ENCODE measurements around the gene MINDY4.

The MINDY4 gene

GRCh38 chr7:30922596-30922995 is 151.4 kb downstream of the MINDY4 start:
- peaks cover 20% of the 10 kb centered on the region for H3K4me1 ChIP-seq (ENCODE audit: insufficient read depth, insufficient read length)
- no peaks in the 10 kb centered on the region for H3K27me3 ChIP-seq (ENCODE audit: insufficient read depth, insufficient read length)
- H3K9me3 ChIP-seq (ENCODE audit: insufficient read depth, low read length), result peaks cover 9% of the 10 kb centered on the region; the same call in 1 of the 2 replicates
- no peak overlapping the region for H3K4me3 ChIP-seq (ENCODE audit: insufficient read length, low read depth)
- no peak for DNase-seq (ENCODE audit: low read depth, low spot score)
- H3K36me3 ChIP-seq (ENCODE audit: insufficient read depth, insufficient read length, low read length), result no peaks in the 10 kb centered on the region
- no peak overlapping the region for H3K9ac ChIP-seq (ENCODE audit: insufficient read length, low read depth)
- TF ChIP-seq ZNF274 (IDR thresholded peaks at IDR 0.05; ENCODE audit: low read depth, low read length) (no peak), YY1 (IDR thresholded peaks at IDR 0.05; ENCODE audit: insufficient read depth, insufficient read length) (no peak), SUZ12 (IDR thresholded peaks at IDR 0.05; ENCODE audit: extremely low read depth, insufficient read depth, insufficient read length) (no peak)

- no peaks in the 10 kb centered on the region for H3K36me3 ChIP-seq (ENCODE audit: insufficient read depth, insufficient read length, low read length)
- no peak overlapping the region for H3K4me3 ChIP-seq (ENCODE audit: insufficient read length, low read depth)
- H3K9ac ChIP-seq (ENCODE audit: insufficient read length, low read depth), result no peak overlapping the region
- peaks cover 10% of the 10 kb centered on the region; the same call in 1 of the 2 replicates for H3K9me3 ChIP-seq (ENCODE audit: insufficient read depth, low read length)
- DNase-seq (ENCODE audit: low read depth, low spot score), result no peak
- no peak for TF ChIP-seq YY1 (IDR thresholded peaks at IDR 0.05; ENCODE audit: insufficient read depth, insufficient read length)
- TF ChIP-seq ZNF274 (IDR thresholded peaks at IDR 0.05; ENCODE audit: low read depth, low read length), result no peak
- H3K27me3 ChIP-seq (ENCODE audit: insufficient read depth, insufficient read length), result no peaks in the 10 kb centered on the region
- H3K4me1 ChIP-seq (ENCODE audit: insufficient read depth, insufficient read length), result peaks cover 20% of the 10 kb centered on the region
Observed at GRCh38 chr7:30923009-30923773, 152.0 kb downstream of the MINDY4 start.

- Histone ChIP-seq H3K4me3 (ENCODE audit: insufficient read length, low read depth) (no peak overlapping the region), H3K9me3 (ENCODE audit: insufficient read depth, low read length) (peaks cover 10% of the 10 kb centered on the region; the same call in 1 of the 2 replicates), H3K36me3 (ENCODE audit: insufficient read depth, insufficient read length, low read length) (no peaks in the 10 kb centered on the region), H3K4me1 (ENCODE audit: insufficient read depth, insufficient read length) (peaks cover 18% of the 10 kb centered on the region), H3K27me3 (ENCODE audit: insufficient read depth, insufficient read length) (no peaks in the 10 kb centered on the region), H3K9ac (ENCODE audit: insufficient read length, low read depth) (no peak overlapping the region)
- TF ChIP-seq SUZ12 (IDR thresholded peaks at IDR 0.05; ENCODE audit: extremely low read depth, insufficient read depth, insufficient read length) (no peak), YY1 (IDR thresholded peaks at IDR 0.05; ENCODE audit: insufficient read depth, insufficient read length) (no peak), ZNF274 (IDR thresholded peaks at IDR 0.05; ENCODE audit: low read depth, low read length) (no peak)
- no peak for DNase-seq (ENCODE audit: low read depth, low spot score)
Observed at GRCh38 chr7:30923774-30924413, 152.7 kb downstream of the MINDY4 start.

- peaks cover 10% of the 10 kb centered on the region; the same call in 1 of the 2 replicates for H3K9me3 ChIP-seq (ENCODE audit: insufficient read depth, low read length)
- TF ChIP-seq SUZ12 (IDR thresholded peaks at IDR 0.05; ENCODE audit: extremely low read depth, insufficient read depth, insufficient read length), result no peak
- TF ChIP-seq ZNF274 (IDR thresholded peaks at IDR 0.05; ENCODE audit: low read depth, low read length), result no peak
- TF ChIP-seq YY1 (IDR thresholded peaks at IDR 0.05; ENCODE audit: insufficient read depth, insufficient read length), result no peak
- H3K27me3 ChIP-seq (ENCODE audit: insufficient read depth, insufficient read length), result peaks cover under 1% of the 10 kb centered on the region
- H3K4me3 ChIP-seq (ENCODE audit: insufficient read length, low read depth), result no peak overlapping the region
- no peak for DNase-seq (ENCODE audit: low read depth, low spot score)
- H3K9ac ChIP-seq (ENCODE audit: insufficient read length, low read depth), result no peak overlapping the region
- peaks cover 18% of the 10 kb centered on the region for H3K4me1 ChIP-seq (ENCODE audit: insufficient read depth, insufficient read length)
- H3K36me3 ChIP-seq (ENCODE audit: insufficient read depth, insufficient read length, low read length), result no peaks in the 10 kb centered on the region
Observed at GRCh38 chr7:30924624-30925023, 153.4 kb downstream of the MINDY4 start.

- Histone ChIP-seq H3K9me3 (ENCODE audit: insufficient read depth, low read length) (peaks cover 10% of the 10 kb centered on the region; the same call in 1 of the 2 replicates), H3K9ac (ENCODE audit: insufficient read length, low read depth) (no peak overlapping the region), H3K4me1 (ENCODE audit: insufficient read depth, insufficient read length) (peaks cover 18% of the 10 kb centered on the region), H3K27me3 (ENCODE audit: insufficient read depth, insufficient read length) (peaks cover 5% of the 10 kb centered on the region), H3K36me3 (ENCODE audit: insufficient read depth, insufficient read length, low read length) (no peaks in the 10 kb centered on the region), H3K4me3 (ENCODE audit: insufficient read length, low read depth) (no peak overlapping the region)
- no peak for DNase-seq (ENCODE audit: low read depth, low spot score)
- TF ChIP-seq ZNF274 (IDR thresholded peaks at IDR 0.05; ENCODE audit: low read depth, low read length) (no peak), SUZ12 (IDR thresholded peaks at IDR 0.05; ENCODE audit: extremely low read depth, insufficient read depth, insufficient read length) (no peak), YY1 (IDR thresholded peaks at IDR 0.05; ENCODE audit: insufficient read depth, insufficient read length) (no peak)
Observed at GRCh38 chr7:30925117-30925516, 153.9 kb downstream of the MINDY4 start.

- DNase-seq (ENCODE audit: low read depth, low spot score), result no peak
- no peak overlapping the region for H3K9ac ChIP-seq (ENCODE audit: insufficient read length, low read depth)
- peaks cover 12% of the 10 kb centered on the region for H3K4me1 ChIP-seq (ENCODE audit: insufficient read depth, insufficient read length)
- peaks cover 5% of the 10 kb centered on the region for H3K27me3 ChIP-seq (ENCODE audit: insufficient read depth, insufficient read length)
- H3K36me3 ChIP-seq (ENCODE audit: insufficient read depth, insufficient read length, low read length), result no peaks in the 10 kb centered on the region
- H3K9me3 ChIP-seq (ENCODE audit: insufficient read depth, low read length), result peaks cover 10% of the 10 kb centered on the region; the same call in 1 of the 2 replicates
- no peak overlapping the region for H3K4me3 ChIP-seq (ENCODE audit: insufficient read length, low read depth)
- TF ChIP-seq YY1 (IDR thresholded peaks at IDR 0.05; ENCODE audit: insufficient read depth, insufficient read length), result no peak
- TF ChIP-seq SUZ12 (IDR thresholded peaks at IDR 0.05; ENCODE audit: extremely low read depth, insufficient read depth, insufficient read length), result no peak
- no peak for TF ChIP-seq ZNF274 (IDR thresholded peaks at IDR 0.05; ENCODE audit: low read depth, low read length)
Observed at GRCh38 chr7:30925913-30926312, 154.7 kb downstream of the MINDY4 start.

- DNase-seq (ENCODE audit: low read depth, low spot score), result no peak
- H3K9me3 ChIP-seq (ENCODE audit: insufficient read depth, low read length), result peaks cover 10% of the 10 kb centered on the region; the same call in 1 of the 2 replicates
- H3K9ac ChIP-seq (ENCODE audit: insufficient read length, low read depth), result no peak overlapping the region
- TF ChIP-seq ZNF274 (IDR thresholded peaks at IDR 0.05; ENCODE audit: low read depth, low read length) (no peak), YY1 (IDR thresholded peaks at IDR 0.05; ENCODE audit: insufficient read depth, insufficient read length) (no peak), SUZ12 (IDR thresholded peaks at IDR 0.05; ENCODE audit: extremely low read depth, insufficient read depth, insufficient read length) (no peak)
- peaks cover 9% of the 10 kb centered on the region for H3K4me1 ChIP-seq (ENCODE audit: insufficient read depth, insufficient read length)
- H3K27me3 ChIP-seq (ENCODE audit: insufficient read depth, insufficient read length), result peaks cover 5% of the 10 kb centered on the region
- no peaks in the 10 kb centered on the region for H3K36me3 ChIP-seq (ENCODE audit: insufficient read depth, insufficient read length, low read length)
- H3K4me3 ChIP-seq (ENCODE audit: insufficient read length, low read depth), result no peak overlapping the region
Observed at GRCh38 chr7:30926313-30926712, 155.1 kb downstream of the MINDY4 start.

All from NT2/D1 (cell line).